RPMI8226 (cell line): ENCODE results near the gene SAP30BP.
A peak's percentile ranks its signal among the peaks of the same experiment; 100 is the strongest.

ENCODE experiments used
- DNase-seq: peaks from one replicate; pipeline ENCODE4 v3.0.0-alpha.2; 2015

The SAP30BP gene

DNA sequence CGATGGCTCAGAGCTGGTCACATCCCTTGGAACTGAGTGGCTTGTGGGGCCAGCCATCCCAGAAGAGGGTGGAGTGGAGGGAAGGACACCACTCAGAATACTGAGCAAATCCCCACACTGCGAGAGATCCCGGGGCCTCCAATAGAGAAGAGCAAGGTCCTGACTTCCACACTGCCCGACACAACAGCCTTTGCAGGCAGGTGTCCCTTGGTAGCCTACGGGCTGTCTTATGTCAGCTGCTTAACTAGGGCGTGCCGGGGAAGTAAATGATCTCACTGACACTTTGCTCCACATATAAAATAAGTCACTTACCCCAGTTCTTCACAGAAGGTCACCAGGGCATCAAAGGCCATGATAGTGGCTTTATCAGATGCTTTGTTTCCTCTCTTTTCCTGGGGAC is 16.3 kb upstream of the SAP30BP start:
- no peak for DNase-seq

DNA sequence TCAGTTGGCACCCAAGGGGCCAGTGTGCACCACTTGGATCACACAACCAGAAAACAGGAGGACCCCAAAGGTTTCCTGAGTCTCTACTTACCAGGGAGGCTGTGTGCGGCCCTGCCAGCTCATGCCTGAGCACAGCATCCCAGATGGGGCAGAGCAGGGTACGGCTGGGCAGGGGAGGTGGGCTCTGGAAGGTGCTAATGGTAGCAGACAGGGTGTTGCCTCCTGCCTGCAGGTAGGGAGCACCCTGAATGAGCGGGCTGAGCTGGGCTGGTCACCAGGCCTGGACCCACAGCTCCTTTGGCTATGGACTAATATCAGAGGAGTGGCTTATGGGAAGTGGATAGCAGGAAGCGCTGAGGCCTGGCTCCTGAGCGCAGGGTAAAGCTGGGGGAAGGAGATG is 14.8 kb upstream of the SAP30BP start:
- DNase-seq, result no peak

- peak; percentile 16 for DNase-seq
Observed at GRCh38 chr17:75652934-75653549, 14.1 kb upstream of the SAP30BP start.

- no peak for DNase-seq
Observed at GRCh38 chr17:75654176-75654575, 13.0 kb upstream of the SAP30BP start.

DNA sequence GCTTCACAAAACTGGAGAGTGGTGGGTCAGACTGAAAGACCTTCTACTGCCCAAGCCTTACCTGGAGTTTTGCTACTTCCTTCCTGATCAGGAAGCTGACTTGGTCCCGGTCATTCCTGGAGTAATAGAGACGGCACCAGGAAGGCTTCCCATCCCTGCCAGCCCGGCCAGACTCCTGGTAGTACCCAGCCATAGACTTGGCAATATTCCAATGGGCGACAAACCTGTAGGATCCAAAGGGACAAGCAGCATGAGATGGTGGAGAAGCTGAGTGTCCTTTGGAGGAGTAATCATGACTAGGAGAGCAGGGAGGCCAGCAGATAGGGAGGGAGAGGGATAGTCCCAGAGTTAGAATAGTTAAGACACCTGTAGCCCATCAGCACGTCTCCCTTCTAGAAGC is 8.9 kb upstream of the SAP30BP start:
- no peak for DNase-seq

- no peak for DNase-seq
Observed at GRCh38 chr17:75661531-75661930, 5.6 kb upstream of the SAP30BP start.

DNA sequence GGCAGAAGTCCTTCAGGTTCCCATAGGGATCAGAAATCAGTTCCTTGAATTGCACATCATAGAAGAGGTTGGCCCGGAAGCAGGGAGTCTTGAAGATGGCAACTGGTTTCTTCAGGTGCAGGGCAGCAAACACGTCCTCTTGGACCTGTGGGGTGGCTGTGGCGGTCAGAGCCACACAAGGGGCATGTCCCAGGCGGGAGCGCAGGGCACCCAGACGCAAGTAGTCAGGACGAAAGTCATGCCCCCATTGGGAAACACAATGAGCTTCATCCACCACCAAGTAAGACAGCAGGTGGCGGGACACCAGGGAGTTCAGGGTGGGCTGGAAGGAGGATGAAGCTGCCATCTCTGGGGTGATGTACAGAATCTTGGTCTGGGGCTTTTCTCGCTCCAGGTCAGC is 4.6 kb upstream of the SAP30BP start:
- no peak for DNase-seq

DNA sequence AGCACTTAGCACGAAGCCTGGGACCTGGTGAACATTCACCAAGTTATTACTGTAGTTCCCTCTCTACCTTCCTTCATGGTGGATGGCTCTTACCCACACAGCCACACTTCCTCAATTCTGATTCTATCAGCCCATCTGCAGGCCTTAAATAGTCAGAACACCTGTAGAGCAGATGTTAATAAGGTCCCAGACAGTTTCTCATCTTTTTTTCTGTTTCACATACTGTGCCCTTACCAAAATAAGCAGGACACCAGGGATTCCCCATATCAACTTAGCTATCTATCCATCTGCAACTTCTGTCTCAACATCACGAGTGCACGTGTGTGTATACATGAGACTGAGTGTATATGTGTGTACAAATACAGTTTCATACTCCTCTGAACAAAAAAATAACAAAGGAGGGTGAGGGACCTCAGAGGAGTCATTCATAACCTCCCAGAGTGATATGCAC is 3.0 kb upstream of the SAP30BP start:
- no peak for DNase-seq

GRCh38 chr17:75665981-75666380 is 1.2 kb upstream of the SAP30BP start:
- DNase-seq, result no peak

GRCh38 chr17:75667825-75668224 is 687 bp downstream of the SAP30BP start:
- no peak for DNase-seq

DNA sequence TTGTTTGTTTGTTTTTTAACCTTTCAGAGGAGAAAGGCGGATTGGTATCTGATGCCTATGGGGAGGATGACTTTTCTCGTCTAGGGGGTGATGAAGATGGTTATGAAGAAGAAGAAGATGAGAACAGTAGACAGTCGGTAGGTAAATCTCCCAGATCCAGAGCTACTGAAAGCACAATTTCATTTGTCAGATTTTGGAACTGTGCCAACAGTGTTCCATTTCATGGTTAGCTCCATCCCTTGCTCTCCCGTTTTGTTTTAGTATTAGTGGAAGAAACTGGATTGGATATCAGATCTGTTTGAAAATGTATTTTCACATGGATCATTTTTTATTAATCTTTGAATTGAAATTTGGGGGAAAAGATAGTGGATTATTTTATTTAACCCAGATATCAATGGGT is 1.4 kb downstream of the SAP30BP start:
- DNase-seq, result no peak

GRCh38 chr17:75670868-75671267 is 3.7 kb downstream of the SAP30BP start:
- DNase-seq, result no peak

DNA sequence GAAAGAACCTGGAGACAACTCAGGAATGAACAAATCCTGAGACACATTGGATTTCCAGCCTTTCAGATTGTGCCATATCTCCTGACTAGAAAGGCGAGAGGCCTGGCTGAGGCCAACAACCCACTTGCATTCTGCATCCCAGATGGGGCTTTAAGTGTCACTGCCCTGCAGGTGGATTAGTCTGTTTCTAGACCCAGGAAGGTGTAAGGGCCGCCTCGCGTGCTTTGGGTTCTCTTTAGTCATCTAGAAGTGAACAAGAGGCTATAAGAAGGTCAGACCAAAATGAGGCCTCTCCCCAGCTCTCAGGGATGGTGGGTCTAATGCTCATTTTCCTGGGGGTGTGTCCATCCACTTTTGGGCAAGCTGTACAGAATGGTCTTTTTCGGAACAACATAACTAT is 4.9 kb downstream of the SAP30BP start:
- DNase-seq, result no peak

DNA sequence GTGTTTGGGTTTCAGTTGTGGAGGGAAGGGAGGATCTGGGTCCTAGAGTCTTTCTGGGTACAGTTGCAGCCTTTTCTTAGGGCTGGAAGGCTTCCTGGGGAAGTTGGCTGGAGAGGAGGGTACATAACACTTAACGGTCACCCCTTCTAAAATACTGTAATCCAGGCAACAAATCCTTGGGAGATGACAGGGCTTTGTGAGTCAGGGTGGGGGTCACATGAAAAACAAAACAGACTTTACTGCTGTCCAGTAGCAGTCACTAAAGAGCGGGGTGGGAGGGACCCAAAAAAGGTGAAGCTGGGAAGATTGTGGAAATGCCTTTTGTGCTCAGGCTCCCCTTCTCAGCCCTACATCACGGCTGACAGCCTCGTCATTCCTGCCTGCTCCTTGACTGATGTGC is 6.3 kb downstream of the SAP30BP start:
- DNase-seq, result no peak

DNA sequence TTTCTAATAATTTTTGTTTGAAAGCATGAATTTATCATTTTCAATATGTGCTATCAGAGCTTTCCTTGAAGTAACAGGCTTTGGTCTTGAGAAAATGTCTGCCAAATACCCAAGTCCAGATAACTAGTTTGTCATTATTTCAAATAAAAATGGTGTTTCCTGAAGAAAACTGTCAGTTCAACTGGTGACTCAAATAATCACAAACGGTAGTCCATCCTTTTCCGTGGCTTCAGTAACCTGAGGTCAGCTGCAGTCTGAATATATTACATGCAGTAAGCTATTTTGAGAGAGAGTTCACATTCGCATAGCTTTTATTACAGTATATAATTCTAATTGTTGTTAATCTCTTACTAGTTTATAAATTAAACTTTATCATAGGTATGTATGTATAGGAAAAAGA is 9.3 kb downstream of the SAP30BP start:
- no peak for DNase-seq

DNA sequence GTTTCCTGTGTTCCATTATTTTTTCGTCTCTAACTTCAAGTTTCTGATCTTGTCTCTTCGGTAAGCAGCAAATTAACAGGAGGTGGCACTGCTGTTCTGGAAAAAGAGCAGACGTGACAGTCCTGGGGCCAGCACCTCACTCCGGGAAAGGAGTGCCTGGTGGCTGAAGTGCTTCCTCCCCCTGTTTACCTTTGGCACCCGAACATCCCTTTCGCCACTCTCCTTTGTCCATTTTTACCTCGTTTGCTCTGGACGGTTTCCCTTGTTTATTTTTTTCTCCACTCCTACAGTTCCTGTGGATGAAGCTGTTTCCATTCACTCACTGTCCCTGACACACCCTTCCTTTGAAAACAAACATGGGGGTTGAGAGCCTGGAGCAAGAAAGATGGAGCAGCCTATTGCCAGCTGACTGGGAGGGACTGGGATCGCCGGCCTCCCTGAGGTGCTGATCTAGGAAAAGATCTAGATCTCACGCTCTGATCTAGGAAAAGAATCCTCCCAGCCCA is 12.6 kb downstream of the SAP30BP start:
- DNase-seq, result no peak

- no peak for DNase-seq
Observed at GRCh38 chr17:75680431-75680830, 13.3 kb downstream of the SAP30BP start.

DNA sequence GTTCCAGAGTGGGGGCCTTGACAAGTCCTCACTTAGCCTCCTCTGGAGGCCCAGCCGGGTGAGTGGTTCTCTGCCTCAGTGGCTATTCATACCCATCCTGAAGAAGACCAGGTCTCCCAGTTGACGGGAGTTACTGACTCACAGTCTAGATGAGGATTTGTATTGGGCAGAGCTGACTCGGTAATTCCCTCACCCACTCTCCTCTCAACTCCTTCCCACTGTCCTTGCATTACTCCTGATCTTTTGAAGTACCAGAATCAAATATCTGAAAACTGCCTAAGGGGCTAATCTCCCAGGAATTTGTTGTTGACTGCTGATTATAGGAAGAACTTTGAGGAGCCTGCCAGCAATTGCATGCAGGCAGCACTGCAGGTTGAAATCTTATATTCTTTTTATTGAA is 14.2 kb downstream of the SAP30BP start:
- no peak for DNase-seq

DNA sequence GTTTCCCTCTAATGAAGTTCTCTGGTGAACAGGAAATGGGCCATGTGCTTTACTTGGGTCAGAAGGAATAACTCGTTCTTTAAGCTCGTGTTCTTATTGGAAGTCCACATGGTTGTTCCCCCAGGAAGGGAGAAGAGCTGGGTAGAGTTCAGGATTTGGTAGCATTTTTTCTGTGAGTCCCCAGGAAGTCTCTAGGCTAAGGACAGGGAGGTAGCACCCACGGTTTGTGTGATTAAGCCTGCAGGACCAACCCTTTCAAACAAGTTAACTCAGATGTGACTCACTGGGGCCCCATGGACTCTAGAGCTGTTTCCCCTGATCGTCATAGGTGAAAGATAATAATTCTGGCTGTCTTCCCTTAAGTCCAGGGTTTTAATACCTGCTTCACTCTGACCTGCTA is 16.4 kb downstream of the SAP30BP start:
- DNase-seq, result no peak

GRCh38 chr17:75684249-75684648 is 17.1 kb downstream of the SAP30BP start:
- no peak for DNase-seq

- no peak for DNase-seq
Observed at GRCh38 chr17:75684924-75685323, 17.8 kb downstream of the SAP30BP start.

- no peak for DNase-seq
Observed at GRCh38 chr17:75685499-75685898, 18.4 kb downstream of the SAP30BP start.

DNA sequence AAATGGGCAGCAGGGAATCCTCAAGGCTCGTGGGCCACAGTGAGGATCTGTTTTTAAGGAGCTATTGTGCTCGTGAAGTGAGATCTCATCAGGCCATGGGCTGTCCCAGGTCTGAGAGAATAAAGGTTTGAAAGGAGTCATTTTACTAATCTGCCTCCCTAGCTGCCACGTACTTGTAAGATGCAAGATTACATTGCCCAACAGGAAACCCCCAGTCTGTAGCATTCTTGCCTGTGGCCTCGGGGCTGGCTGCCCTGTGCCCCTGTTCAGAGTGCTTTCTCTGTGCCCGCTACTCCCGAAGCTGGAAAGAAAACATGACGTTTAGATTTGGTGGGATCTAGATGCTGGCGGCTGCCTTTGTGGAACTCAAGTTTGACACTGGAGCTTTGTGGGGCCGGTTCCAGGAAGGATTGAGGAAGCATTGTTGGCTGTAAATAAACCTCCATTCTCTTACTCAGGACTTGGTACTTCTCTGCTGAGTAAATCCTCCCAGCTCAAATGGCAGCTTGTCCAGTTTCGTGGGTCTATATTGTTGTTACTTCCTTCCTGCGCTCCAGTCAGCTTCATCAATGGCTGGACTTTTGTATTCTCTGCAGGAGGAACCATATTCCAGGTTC is 21.2 kb downstream of the SAP30BP start:
- no peak for DNase-seq

- DNase-seq, result peak; percentile 20
Observed at GRCh38 chr17:75689441-75689873, 22.3 kb downstream of the SAP30BP start.

GRCh38 chr17:75691371-75691791 is 24.2 kb downstream of the SAP30BP start:
- DNase-seq, result no peak
